ENCODE data around the gene METAP2.

- TF ChIP-seq CTCF (IDR thresholded peaks at IDR 0.05) (no peak), POLR2A (IDR thresholded peaks at IDR 0.05) (no peak)
Measured at GRCh38 chr12:95551913-95552516, 78.1 kb downstream of the METAP2 start.

All from Peyer's patch (tissue), 4 donors.